ENCODE results near the gene EGR4.

DNA sequence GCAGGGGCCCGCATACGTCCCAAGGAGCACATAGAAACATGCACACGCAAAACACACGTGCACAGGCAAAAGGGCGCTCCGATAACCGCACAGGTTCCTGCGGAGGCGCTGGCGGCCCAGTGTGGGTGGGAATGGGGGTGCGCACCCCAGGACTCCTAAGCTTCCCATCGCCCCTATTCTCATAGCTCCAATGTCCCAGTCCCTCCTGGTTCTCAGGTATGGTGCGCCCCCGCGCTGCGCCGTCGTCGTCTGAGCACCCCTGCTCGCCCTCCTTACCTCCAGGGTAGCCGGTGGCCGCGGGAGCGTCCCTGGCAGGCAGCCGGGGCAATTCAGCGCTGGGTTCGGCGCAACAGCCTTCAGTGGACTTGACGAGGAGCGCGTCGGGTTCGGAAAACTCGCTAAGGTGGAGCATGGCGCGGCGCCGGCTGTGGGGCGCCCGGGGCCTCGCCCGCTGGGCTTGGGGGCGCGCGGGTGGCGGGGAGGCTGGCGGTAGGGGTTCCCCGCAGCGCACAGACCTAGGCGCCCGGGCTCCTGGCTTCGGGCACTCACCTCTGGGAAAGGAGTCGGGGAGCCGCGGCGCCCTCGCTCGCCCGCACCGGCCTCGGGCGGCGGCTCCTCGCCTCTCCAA is 328 bp downstream of the EGR4 start:
- TF ChIP-seq, protein P1, sequence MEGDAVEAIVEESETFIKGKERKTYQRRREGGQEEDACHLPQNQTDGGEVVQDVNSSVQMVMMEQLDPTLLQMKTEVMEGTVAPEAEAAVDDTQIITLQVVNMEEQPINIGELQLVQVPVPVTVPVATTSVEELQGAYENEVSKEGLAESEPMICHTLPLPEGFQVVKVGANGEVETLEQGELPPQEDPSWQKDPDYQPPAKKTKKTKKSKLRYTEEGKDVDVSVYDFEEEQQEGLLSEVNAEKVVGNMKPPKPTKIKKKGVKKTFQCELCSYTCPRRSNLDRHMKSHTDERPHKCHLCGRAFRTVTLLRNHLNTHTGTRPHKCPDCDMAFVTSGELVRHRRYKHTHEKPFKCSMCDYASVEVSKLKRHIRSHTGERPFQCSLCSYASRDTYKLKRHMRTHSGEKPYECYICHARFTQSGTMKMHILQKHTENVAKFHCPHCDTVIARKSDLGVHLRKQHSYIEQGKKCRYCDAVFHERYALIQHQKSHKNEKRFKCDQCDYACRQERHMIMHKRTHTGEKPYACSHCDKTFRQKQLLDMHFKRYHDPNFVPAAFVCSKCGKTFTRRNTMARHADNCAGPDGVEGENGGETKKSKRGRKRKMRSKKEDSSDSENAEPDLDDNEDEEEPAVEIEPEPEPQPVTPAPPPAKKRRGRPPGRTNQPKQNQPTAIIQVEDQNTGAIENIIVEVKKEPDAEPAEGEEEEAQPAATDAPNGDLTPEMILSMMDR (IDR thresholded peaks at IDR 0.05; ENCODE audit: low read depth, low read length, poor library complexity, severe bottlenecking): peak; percentile 11
- no peak for TF ChIP-seq EZH2phosphoT487 (IDR thresholded peaks at IDR 0.05; ENCODE audit: borderline replicate concordance, low read length)
